Measurements from ENCODE around the gene RHOA. TPM values are rescaled to one million over a fixed set of nuclear protein-coding genes. Genes with fewer than 3 reads are reported as not detected.
"Not testable (repeated sequence)": the region's sequence is repeated elsewhere in the genome, so short reads cannot be mapped to it uniquely, and the experiment has no call there.

The RHOA gene
- total and polyA plus RNA-seq, 2 of the 13 experiments (the other 11 are each of a cell fraction or from before 2014, with no cell fraction given), result 131 to 177 TPM

DNA sequence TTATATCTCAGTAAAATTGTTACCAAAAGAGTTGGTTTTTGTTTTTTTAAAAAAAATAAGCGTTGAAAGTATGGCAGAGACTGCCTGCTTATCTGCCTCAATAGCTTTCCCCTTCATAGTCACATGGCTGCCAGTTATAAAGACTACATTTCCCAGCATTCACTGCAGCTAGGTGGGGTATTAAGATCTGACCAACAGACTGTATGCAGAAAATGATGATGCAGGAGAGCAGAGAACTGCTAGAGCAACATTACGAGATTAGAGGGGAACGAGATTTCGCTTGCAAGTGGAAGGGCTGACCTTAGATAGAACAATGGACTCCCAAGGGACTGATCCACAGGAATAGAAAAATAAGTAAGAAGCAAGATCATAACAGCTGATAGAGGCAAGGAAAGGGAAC lies 14.3 kb downstream of the RHOA start (continued):
- TF ChIP-seq MAFG (CRISPR knock-in tag; IDR thresholded peaks at IDR 0.05) (no peak), ZNF3 (CRISPR knock-in tag; IDR thresholded peaks at IDR 0.05) (no peak), TIGD3 (CRISPR knock-in tag; IDR thresholded peaks at IDR 0.05; ENCODE audit: borderline replicate concordance) (no peak), HCFC1 (IDR thresholded peaks at IDR 0.05; ENCODE audit: low read depth, low read length) (peak; percentile 57; the same call in 1 of the 2 replicates), ZNF75D (CRISPR knock-in tag; IDR thresholded peaks at IDR 0.05; ENCODE audit: borderline replicate concordance) (no peak), ZNF572 (CRISPR knock-in tag; IDR thresholded peaks at IDR 0.05) (no peak), ZBTB43 (CRISPR knock-in tag; conservative IDR thresholded peaks at IDR 0.05) (no peak), ZNF709 (CRISPR knock-in tag; IDR thresholded peaks at IDR 0.05) (no peak), TOPORS (CRISPR knock-in tag; IDR thresholded peaks at IDR 0.05) (no peak), ZNF713 (CRISPR knock-in tag; IDR thresholded peaks at IDR 0.05) (no peak), REXO4 (CRISPR knock-in tag; IDR thresholded peaks at IDR 0.05; ENCODE audit: borderline replicate concordance) (no peak), NCOA1 (CRISPR knock-in tag; IDR thresholded peaks at IDR 0.05) (no peak), ZNF251 (CRISPR knock-in tag; IDR thresholded peaks at IDR 0.05) (no peak)
- TF ChIP-seq, protein P1, sequence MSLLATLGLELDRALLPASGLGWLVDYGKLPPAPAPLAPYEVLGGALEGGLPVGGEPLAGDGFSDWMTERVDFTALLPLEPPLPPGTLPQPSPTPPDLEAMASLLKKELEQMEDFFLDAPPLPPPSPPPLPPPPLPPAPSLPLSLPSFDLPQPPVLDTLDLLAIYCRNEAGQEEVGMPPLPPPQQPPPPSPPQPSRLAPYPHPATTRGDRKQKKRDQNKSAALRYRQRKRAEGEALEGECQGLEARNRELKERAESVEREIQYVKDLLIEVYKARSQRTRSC (CRISPR knock-in tag; IDR thresholded peaks at IDR 0.05; ENCODE audit: low read depth), result no peak
- TF ChIP-seq, protein P2, sequence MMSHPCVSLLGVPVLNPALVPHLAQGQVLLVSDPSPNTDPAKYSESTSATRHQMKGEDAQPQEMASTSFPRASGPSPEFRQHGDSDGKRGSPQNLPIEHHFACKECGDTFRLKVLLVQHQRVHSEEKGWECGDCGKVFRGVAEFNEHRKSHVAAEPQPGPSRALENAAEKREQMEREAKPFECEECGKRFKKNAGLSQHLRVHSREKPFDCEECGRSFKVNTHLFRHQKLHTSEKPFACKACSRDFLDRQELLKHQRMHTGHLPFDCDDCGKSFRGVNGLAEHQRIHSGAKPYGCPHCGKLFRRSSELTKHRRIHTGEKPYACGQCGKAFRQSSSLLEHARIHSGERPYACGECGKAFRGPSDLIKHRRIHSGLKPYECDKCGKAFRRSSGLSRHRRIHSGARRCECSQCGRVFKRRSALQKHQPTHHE (CRISPR knock-in tag; IDR thresholded peaks at IDR 0.05; ENCODE audit: borderline replicate concordance), result no peak

DNA sequence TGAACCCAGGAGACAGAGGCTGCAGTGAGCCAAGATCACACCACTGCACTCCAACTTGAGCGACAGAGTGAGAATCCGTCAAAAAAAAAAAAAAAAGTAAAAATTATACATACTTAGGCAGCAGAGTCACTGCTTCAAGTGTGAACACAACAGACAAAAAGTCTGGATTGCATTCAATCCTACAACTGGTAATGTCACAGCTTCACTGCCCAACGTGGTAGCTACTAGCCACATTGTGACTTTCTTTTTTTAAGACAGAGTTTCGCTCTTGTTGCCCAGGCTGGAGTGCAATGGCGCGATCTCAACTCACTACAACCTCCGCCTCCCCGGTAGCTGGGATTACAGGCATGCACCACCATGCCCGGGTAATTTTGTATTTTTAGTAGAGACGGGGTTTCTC lies 20.5 kb downstream of the RHOA start:
- in situ Hi-C loops (cut with HindIII; ENCODE audit: extremely low pct_ligation_motif_present, low pct_unique_long_range_greater_than_20kb); H3K4me2 ChIP-seq (ENCODE audit: low read depth, low read length); H3K27me3 ChIP-seq (ENCODE audit: control insufficient read depth in 1 of 2, insufficient read depth in 2 of 2, low read length in 2 of 2); intact Hi-C loops (cut with micrococcal nuclease; ENCODE audit: unreplicated experiment); CTCF ChIA-PET (ENCODE audit: low intra/inter-chr PET ratio, low total read pairs); H3K9ac ChIP-seq (ENCODE audit: insufficient read depth, low read depth, low read length); FAIRE-seq; H3K27ac ChIP-seq (ENCODE audit: extremely low read length, insufficient read depth, low read length); ATAC-seq; H2AFZ ChIP-seq (ENCODE audit: low read length); DNase-seq (ENCODE audit: low spot score); H3K4me3 ChIP-seq (replicated peaks in 1 of 3; ENCODE audit: insufficient read depth in 1 of 3, low read depth in 2 of 3, low read length in 3 of 3); H3K4me1 ChIP-seq (ENCODE audit: insufficient read depth, low read length); H3K9me3 ChIP-seq (ENCODE audit: low read length); BruUV-seq (replicated peaks): not testable (repeated sequence)
- peaks cover 3 to 15% of the 10 kb centered on the region in 2 experiments; a peak in 4 of 5 replicates for H3K36me3 ChIP-seq (replicated peaks in 1 of 2; ENCODE audit: control insufficient read depth in 1 of 2, insufficient read depth in 2 of 2, low read length in 2 of 2)
- POLR2A ChIA-PET, result interaction anchor here (0.6 to 1.7 kb wide), 2 partner anchors 33 to 380 kb away, joined by 4 to 6 read pairs; no protein-coding TSS in a partner anchor
- H3K79me2 ChIP-seq (ENCODE audit: insufficient read depth, low read length), result peaks cover 86% of the 10 kb centered on the region
- WGBS (ENCODE audit: low lambda C conversion rate), result 95% methylated on average over 10 of the region's 10 CpGs
- peaks cover 34% of the 10 kb centered on the region for H4K20me1 ChIP-seq (ENCODE audit: insufficient read depth, low read length)
